GM12873 (cell line): ENCODE results near the gene SUPT20H.

ENCODE experiments used
- CTCF ChIP-seq: IDR thresholded peaks from 2 replicates; pipeline ENCODE4 v1.5.1; 2012; ENCODE audit warnings: low read depth, mild to moderate bottlenecking, moderate library complexity, low read length, control low read depth; ENCODE audit not compliant: insufficient read depth; ENCODE audit errors: missing control alignments

Gene SUPT20H

GRCh38 chr13:36981156-36981743 is 78.2 kb downstream of the SUPT20H start:
- peak; percentile 41 for TF ChIP-seq CTCF

GRCh38 chr13:36979361-36980050 is 80.0 kb downstream of the SUPT20H start:
- TF ChIP-seq CTCF, result no peak

- no peak for TF ChIP-seq CTCF
Measured at GRCh38 chr13:36975172-36975571, 84.3 kb downstream of the SUPT20H start.

- TF ChIP-seq CTCF, result no peak
Measured at GRCh38 chr13:36973621-36974295, 85.7 kb downstream of the SUPT20H start.

- TF ChIP-seq CTCF, result no peak
Measured at GRCh38 chr13:36973009-36973408, 86.5 kb downstream of the SUPT20H start.

DNA sequence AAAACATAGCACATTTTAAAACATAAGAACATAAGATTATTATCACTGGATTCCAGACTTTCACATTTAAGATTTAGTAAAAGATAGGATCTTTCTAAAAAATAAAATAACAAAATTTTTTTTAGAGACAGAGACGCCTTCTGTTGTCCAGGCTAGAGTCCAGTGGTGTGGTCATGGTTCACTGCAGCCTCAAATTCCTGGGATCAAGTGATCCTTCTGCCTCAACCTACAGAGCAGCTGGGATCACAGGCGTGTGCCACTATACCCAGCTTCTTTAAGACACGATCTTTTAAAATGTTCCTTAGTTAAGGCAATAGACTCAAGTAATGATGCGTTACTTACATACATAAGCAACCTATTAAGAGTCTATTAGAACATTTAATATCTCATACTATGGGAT is 93.1 kb downstream of the SUPT20H start:
- no peak for TF ChIP-seq CTCF

- TF ChIP-seq CTCF, result no peak
Measured at GRCh38 chr13:36965767-36966166, 93.7 kb downstream of the SUPT20H start.
